AG04449 (cell line): ENCODE data around the gene SLC25A42.

Source experiments
- CTCF ChIA-PET: fragments of 350-600 bp; formaldehyde crosslinking; extraction: SDS; loops from one replicate; lab custom pipeline; 2021; ENCODE audit warnings: antibody characterized with exemption; lab: Yijun Ruan, JAX
- POLR2A ChIA-PET: fragments of 400-600, 350-600 bp; formaldehyde crosslinking; extraction: SDS; loops from one replicate; lab custom pipeline; 2020; ENCODE audit warnings: antibody characterized with exemption, inconsistent platforms; lab: Yijun Ruan, JAX
- DNase-seq: peaks from one replicate; pipeline ENCODE4 v3.0.0-alpha.2; 2010; ENCODE audit warnings: low read depth, low spot score
- H3K4me3 ChIP-seq: 2 replicates; pipeline ENCODE4 v1.5.1; 2011; ENCODE audit warnings: low read depth, mild to moderate bottlenecking, control low read depth, low read length
- TF ChIP-seq, protein P1 (sequence below): IDR thresholded peaks from one replicate; pipeline ENCODE4 v1.5.1; 2011; ENCODE audit warnings: mild to moderate bottlenecking, moderate library complexity, low read length, control low read depth, inconsistent platforms; ENCODE audit not compliant: insufficient read depth; ENCODE audit errors: missing control alignments

SLC25A42 gene

DNA sequence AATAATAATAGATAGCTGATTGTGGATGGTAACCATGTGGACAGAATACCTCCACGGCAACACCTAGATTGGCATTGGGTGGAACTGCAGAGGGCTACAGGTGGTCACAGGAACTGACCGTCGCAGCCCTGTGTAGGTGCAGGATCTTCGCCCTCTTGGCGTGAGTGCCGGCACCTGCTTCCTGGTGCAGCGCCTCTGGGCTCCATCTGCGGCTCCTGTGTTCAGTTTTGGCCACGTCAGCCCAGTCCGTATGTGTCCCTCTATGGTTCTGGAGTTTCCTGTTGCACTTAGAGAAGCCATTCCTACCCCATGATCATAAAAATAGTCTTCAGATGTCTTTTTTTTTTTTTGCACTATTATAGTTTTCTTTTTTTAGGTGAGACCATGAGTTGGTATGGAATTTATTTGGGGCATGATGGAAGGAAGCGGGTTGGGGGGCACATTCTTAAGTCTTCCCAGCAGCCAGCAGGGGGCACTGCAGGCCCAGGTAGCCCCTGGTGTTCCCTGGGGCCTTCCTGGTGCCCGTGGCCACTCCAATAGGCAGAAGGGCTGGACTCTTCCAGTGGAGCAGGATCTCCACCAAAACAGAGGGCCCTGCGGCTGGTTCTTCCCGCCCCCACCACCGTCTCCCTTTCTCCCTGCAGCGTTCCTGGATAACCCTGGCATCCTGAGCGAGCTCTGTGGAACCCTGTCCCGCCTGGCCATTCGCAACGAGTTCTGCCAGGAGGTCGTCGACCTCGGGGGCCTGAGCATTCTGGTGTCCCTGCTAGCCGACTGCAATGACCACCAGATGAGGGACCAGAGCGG is 10.1 kb upstream of the SLC25A42 start:
- no peak overlapping the region for H3K4me3 ChIP-seq
- TF ChIP-seq, protein P1, sequence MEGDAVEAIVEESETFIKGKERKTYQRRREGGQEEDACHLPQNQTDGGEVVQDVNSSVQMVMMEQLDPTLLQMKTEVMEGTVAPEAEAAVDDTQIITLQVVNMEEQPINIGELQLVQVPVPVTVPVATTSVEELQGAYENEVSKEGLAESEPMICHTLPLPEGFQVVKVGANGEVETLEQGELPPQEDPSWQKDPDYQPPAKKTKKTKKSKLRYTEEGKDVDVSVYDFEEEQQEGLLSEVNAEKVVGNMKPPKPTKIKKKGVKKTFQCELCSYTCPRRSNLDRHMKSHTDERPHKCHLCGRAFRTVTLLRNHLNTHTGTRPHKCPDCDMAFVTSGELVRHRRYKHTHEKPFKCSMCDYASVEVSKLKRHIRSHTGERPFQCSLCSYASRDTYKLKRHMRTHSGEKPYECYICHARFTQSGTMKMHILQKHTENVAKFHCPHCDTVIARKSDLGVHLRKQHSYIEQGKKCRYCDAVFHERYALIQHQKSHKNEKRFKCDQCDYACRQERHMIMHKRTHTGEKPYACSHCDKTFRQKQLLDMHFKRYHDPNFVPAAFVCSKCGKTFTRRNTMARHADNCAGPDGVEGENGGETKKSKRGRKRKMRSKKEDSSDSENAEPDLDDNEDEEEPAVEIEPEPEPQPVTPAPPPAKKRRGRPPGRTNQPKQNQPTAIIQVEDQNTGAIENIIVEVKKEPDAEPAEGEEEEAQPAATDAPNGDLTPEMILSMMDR, result peak; percentile 71
- ChIA-PET POLR2A (no interaction called here), CTCF (interaction anchor here (0.7 to 6.0 kb wide), 13 partner anchors 9 to 120 kb away, joined by 3 to 58 read pairs (median 6); no protein-coding TSS in a partner anchor)
- no peak for DNase-seq

DNA sequence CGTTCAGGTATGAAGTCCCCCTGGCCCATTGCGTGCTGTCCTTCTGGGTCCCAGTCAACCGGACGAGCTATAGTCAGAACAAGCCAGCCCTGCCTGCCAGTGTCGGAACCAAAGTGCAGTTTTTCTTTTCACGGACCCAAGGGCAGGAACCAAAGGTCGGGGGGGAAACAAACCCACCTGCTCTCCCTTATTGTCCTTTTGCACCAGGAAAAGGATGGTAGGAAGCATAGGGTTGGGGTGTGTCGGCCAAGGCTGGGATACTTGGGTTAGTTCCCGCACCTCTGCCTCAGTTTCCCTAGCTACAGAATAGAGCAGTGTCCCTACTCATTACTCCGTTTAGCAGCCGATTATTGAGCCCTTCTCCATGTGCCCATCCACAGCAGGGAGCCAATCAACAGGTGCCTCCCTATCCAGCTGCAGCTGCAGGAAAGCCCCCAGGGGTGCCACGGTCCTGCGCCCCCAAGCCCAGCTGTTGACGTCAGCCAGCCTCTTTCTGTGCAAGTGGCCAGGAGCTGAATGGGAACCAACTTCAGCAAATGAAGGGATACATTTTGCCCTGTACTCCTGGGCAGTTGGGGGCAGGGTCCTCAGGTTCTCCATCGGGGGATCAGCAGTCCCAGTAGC is 9.4 kb upstream of the SLC25A42 start:
- TF ChIP-seq, protein P1, result no peak
- POLR2A ChIA-PET, result no interaction called here
- CTCF ChIA-PET, result interaction anchor here (0.7 to 6.0 kb wide), 9 partner anchors 8 to 120 kb away, joined by 3 to 58 read pairs (median 5); no protein-coding TSS in a partner anchor
- DNase-seq, result no peak
- H3K4me3 ChIP-seq, result no peak overlapping the region

DNA sequence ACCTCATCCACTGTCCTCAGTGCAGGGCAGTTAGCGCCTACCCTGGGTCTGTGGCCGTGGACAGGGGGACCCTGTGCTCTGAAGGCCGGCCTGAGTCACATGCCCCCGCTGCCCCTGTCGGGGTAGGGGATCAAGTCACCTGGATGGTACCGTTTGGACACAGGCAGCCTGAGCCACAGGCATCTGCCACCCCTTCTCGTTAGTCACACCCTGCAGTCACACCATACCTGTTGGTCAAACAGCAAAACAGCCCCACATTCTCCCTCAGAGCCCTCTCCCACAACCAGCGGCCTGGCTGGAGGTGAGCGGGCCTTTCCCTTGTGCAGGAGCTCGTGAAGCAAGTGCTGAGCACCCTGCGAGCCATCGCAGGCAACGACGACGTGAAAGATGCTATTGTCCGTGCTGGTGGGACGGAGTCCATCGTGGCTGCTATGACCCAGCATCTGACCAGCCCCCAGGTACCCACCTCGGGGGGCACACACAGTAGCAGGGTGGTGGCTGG is 8.8 kb upstream of the SLC25A42 start:
- H3K4me3 ChIP-seq, result no peak overlapping the region
- ChIA-PET POLR2A (no interaction called here), CTCF (interaction anchor here (0.8 to 6.0 kb wide), 5 partner anchors 13 to 119 kb away, joined by 3 to 58 read pairs (median 5); no protein-coding TSS in a partner anchor)
- no peak for DNase-seq
- TF ChIP-seq, protein P1, result no peak

DNA sequence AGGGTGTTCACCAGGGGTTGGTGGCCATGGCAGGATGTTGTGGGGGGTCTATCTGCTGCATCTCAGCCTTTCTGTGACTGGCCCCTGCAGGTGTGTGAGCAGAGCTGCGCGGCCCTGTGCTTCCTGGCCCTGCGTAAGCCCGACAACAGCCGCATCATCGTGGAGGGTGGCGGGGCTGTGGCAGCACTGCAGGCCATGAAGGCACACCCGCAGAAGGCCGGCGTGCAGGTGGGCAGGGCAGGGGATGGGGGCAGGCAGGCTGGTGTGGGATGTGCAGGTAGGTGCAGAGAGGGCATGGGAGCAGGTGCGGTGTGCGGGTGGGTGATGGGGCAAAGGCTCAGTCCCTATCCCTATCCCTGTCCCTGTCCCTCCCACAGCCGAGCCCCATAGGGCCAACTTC is 8.1 kb upstream of the SLC25A42 start:
- H3K4me3 ChIP-seq, result no peak overlapping the region
- ChIA-PET POLR2A (no interaction called here), CTCF (interaction anchor here (0.8 to 6.0 kb wide), 3 partner anchors 85 to 118 kb away, joined by 3 to 58 read pairs (median 31); no protein-coding TSS in a partner anchor)
- DNase-seq, result no peak
- TF ChIP-seq, protein P1, result no peak

DNA sequence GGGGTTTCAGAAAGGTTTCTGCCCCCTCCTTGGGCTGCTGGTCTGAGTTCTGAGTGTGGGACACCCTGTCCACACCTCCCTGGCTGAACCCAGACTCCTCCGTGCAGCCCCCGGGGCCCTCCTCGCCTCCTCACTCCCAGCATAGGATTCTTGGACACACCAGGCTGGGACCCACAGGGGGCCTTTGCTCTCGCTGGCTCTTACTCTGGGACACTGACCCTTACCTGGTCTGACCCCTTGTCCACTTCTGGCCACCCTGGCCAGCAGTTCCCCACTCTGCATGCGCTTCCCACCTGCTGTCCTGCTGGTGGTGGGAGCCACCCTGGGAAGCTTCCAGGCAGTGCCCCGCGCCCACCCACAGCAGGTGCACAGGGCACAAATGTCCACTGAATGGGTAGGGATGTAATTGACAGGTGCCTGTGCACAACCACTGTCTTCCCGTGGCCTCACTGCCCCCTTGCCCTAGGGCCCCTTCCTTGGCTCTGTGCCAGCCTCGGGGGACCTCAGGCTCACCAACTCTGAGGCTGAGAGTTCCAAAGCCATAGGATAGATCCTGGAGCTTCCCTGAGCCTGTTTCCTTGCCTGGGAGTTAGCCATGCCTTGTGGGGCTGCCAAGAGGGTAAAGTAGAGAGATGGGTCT is 7.0 kb upstream of the SLC25A42 start:
- TF ChIP-seq, protein P1, result no peak
- DNase-seq, result no peak
- CTCF ChIA-PET, result interaction anchor here (0.8 to 1.0 kb wide), 2 partner anchors 17 to 85 kb away, joined by 3 read pairs; no protein-coding TSS in a partner anchor
- H3K4me3 ChIP-seq, result no peak overlapping the region
- POLR2A ChIA-PET, result no interaction called here
